H1 (cell line): ENCODE results near the gene NPHP4. TPM values are rescaled to one million over a fixed set of nuclear protein-coding genes. Genes with fewer than 3 reads are reported as not detected.

Experiments used
- CBX5 ChIP-seq: fragments of 300-800, 300-1000 bp; sonication (generic); IDR thresholded peaks from 2 replicates; pipeline ENCODE4 v1.7.1; 2016; ENCODE audit warnings: antibody characterized with exemption, low read length, low read depth
- JUN ChIP-seq: IDR thresholded peaks from 2 replicates; pipeline ENCODE4 v1.6.1; 2011; ENCODE audit warnings: low read depth, mild to moderate bottlenecking, improper control_type of control experiment, low read length
- RNF2 ChIP-seq: fragments of 200-900, 300-1000 bp; sonication (generic); IDR thresholded peaks from 2 replicates; pipeline ENCODE4 v1.7.1; 2016; ENCODE audit warnings: borderline replicate concordance, low read depth, mild to moderate bottlenecking, antibody characterized with exemption, low read length; ENCODE audit not compliant: poor library complexity, severe bottlenecking; ENCODE audit errors: missing control alignments
- SP1 ChIP-seq: IDR thresholded peaks from 2 replicates; pipeline ENCODE4 v1.6.1; 2011; ENCODE audit warnings: low read depth, low read length
- polyA plus RNA-seq, 7 experiments: library from polyadenylated mRNA; depleted of rRNA in 3 of 7; stranded (reverse) in 5 of 7; unstranded in 2 of 7; fragments of >200 nt in 5 of 7; fragments of 200-250 nt in 2 of 7; gene quantifications; 1 replicate in 5 of 7; 2 replicates in 1 of 7; 4 replicates in 1 of 7; pipeline versions ENCODE4 v1.2.1 to v1.2.3, GENCODE V29; 2011 to 2013; ENCODE audit warnings: missing spikeins in 2 of 7, mixed read lengths in 2 of 7
- total RNA-seq: library from RNA; stranded (reverse); fragmentation: NEBNext Ultra II Directional; extraction: Animal tissue kit (Norgen Biotek cat#: 25700); gene quantifications from 2 replicates; pipeline ENCODE4 v1.2.1, GENCODE V29; 2021

NPHP4 gene
- total and polyA plus RNA-seq, 2 of the 8 experiments (the other 6 are each of a cell fraction or from before 2014, with no cell fraction given): 5.8 to 14.0 TPM

DNA sequence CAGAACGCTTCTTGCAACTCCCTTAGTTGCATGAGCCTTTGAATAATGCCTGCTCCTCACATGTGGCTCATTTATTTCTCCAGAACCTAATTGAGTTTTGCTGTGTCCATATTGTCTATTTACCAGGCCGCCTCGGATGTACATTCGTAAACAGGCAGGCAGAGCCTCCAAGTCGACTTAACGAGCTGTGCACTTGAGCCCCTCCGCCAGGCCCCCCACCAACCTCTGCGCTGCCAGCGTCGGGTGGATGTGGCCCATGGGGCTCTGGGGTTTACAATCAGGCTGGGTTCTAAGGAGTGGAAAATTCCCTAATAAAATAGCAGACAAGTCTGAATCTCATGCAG is 106.1 kb downstream of the NPHP4 start (continued):
- TF ChIP-seq RNF2 (no peak), JUN (no peak), SP1 (no peak), CBX5 (no peak)
- TF ChIP-seq, all 59 proteins: peak for 0
